ENCODE data around the gene FER. TPM values are rescaled to one million over a fixed set of nuclear protein-coding genes. Genes with fewer than 3 reads are reported as not detected.

Gene FER
- total RNA-seq, 2 experiments from 2014 or later: 14.2 to 15.9 TPM

DNA sequence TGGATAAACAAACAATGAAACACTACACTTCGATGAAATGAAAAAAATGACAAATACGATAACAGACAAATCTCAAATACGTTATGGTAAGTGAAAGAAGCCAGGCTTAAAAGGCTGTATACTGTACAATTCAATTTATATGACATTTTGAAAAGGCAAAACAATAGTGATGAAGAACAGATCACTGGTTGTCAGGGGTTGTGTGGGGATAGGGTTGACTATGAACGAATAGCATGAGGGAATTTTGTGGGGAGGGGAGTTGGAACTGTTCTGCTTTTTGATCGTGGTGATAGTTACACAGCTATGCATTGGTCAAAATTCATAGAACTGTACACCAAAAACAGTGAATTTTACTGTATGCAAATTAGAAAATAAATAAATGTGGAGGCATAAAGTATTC, 7.8 kb upstream of the FER start:
- H3K4me1 Mint-ChIP-seq (ENCODE audit: low read depth): no peaks in the 10 kb centered on the region
- Histone ChIP-seq H3K27me3 (ENCODE audit: control insufficient read depth in 1 of 2, insufficient read depth in 2 of 2, low read length in 2 of 2) (peaks cover 0 to under 1% of the 10 kb centered on the region in 2 experiments), H3K27ac (ENCODE audit: low read depth in 1 of 2, low read length in 2 of 2) (no peak overlapping the region), H3K36me3 (ENCODE audit: insufficient read depth, low read length) (no peaks in the 10 kb centered on the region), H3K4me3 (ENCODE audit: low read length) (no peak overlapping the region), H3K4me1 (ENCODE audit: insufficient read depth, low read length) (no peaks in the 10 kb centered on the region), H3K9me3 (ENCODE audit: control insufficient read depth in 1 of 2, insufficient read depth in 1 of 2, low read length in 2 of 2) (no peaks in the 10 kb centered on the region)
- no peak for ATAC-seq (ENCODE audit: poor library complexity)
- H3K4me3 Mint-ChIP-seq: no peak overlapping the region
- no peak overlapping the region for H3K27ac Mint-ChIP-seq
- H3K27me3 Mint-ChIP-seq: peaks cover 27% of the 10 kb centered on the region
- CTCF ChIA-PET: interaction anchor here (1.3 kb wide), 1 partner anchor 21 kb away, joined by 3 read pairs; no protein-coding TSS in a partner anchor
- no peaks in the 10 kb centered on the region for H3K9me3 Mint-ChIP-seq
- intact Hi-C loops (cut with DNase I, micrococcal nuclease): loop anchor here (10.0 kb wide), 2 partner anchors 945 to 1315 kb away; partner anchors contain the start of gene MAN2A1 (in 1 of the 2)
- POLR2A ChIA-PET: no interaction called here
- H3K36me3 Mint-ChIP-seq (ENCODE audit: low read depth): no peaks in the 10 kb centered on the region
- TF ChIP-seq, protein P1, sequence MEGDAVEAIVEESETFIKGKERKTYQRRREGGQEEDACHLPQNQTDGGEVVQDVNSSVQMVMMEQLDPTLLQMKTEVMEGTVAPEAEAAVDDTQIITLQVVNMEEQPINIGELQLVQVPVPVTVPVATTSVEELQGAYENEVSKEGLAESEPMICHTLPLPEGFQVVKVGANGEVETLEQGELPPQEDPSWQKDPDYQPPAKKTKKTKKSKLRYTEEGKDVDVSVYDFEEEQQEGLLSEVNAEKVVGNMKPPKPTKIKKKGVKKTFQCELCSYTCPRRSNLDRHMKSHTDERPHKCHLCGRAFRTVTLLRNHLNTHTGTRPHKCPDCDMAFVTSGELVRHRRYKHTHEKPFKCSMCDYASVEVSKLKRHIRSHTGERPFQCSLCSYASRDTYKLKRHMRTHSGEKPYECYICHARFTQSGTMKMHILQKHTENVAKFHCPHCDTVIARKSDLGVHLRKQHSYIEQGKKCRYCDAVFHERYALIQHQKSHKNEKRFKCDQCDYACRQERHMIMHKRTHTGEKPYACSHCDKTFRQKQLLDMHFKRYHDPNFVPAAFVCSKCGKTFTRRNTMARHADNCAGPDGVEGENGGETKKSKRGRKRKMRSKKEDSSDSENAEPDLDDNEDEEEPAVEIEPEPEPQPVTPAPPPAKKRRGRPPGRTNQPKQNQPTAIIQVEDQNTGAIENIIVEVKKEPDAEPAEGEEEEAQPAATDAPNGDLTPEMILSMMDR (IDR thresholded peaks at IDR 0.05): no peak
- no peak for DNase-seq

- Mint-ChIP-seq H3K9me3 (no peaks in the 10 kb centered on the region), H3K4me3 (no peak overlapping the region), H3K36me3 (ENCODE audit: low read depth) (peaks cover 4% of the 10 kb centered on the region), H3K27ac (no peak overlapping the region), H3K4me1 (ENCODE audit: low read depth) (peaks cover 7% of the 10 kb centered on the region), H3K27me3 (peaks cover 17% of the 10 kb centered on the region)
- peaks cover 0 to 5% of the 10 kb centered on the region in 2 experiments for H3K27me3 ChIP-seq (ENCODE audit: control insufficient read depth in 1 of 2, insufficient read depth in 2 of 2, low read length in 2 of 2)
- H3K9me3 ChIP-seq (ENCODE audit: control insufficient read depth in 1 of 2, insufficient read depth in 1 of 2, low read length in 2 of 2): no peaks in the 10 kb centered on the region
- DNase-seq (no peak), ATAC-seq (ENCODE audit: poor library complexity) (no peak)
- TF ChIP-seq, protein P1 (IDR thresholded peaks at IDR 0.05): no peak
- peaks cover 8% of the 10 kb centered on the region for H3K4me1 ChIP-seq (ENCODE audit: insufficient read depth, low read length)
- H3K27ac ChIP-seq (ENCODE audit: low read depth in 1 of 2, low read length in 2 of 2): no peak overlapping the region
- H3K36me3 ChIP-seq (ENCODE audit: insufficient read depth, low read length): no peaks in the 10 kb centered on the region
- CTCF ChIA-PET: no interaction called here
- intact Hi-C loops (cut with DNase I, micrococcal nuclease): loop anchor here (10.0 kb wide), 2 partner anchors 941 to 1311 kb away; partner anchors contain the start of gene MAN2A1 (in 1 of the 2)
- POLR2A ChIA-PET: interaction anchor here (0.6 kb wide), 1 partner anchor 19 kb away, joined by 3 read pairs; no protein-coding TSS in a partner anchor
- no peak overlapping the region for H3K4me3 ChIP-seq (ENCODE audit: low read length)
These were observed 4.4 kb upstream of the FER start for GRCh38 chr5:108743319-108743718.

- Histone ChIP-seq H3K4me1 (ENCODE audit: insufficient read depth, low read length) (peaks cover 9% of the 10 kb centered on the region), H3K27ac (ENCODE audit: low read depth in 1 of 2, low read length in 2 of 2) (no peak overlapping the region), H3K4me3 (ENCODE audit: low read length) (no peak overlapping the region), H3K27me3 (ENCODE audit: control insufficient read depth in 1 of 2, insufficient read depth in 2 of 2, low read length in 2 of 2) (peaks cover 0 to 5% of the 10 kb centered on the region in 2 experiments), H3K9me3 (ENCODE audit: control insufficient read depth in 1 of 2, insufficient read depth in 1 of 2, low read length in 2 of 2) (no peaks in the 10 kb centered on the region), H3K36me3 (ENCODE audit: insufficient read depth, low read length) (no peaks in the 10 kb centered on the region)
- no peak overlapping the region for H3K27ac Mint-ChIP-seq
- ChIA-PET CTCF (no interaction called here), POLR2A (interaction anchor here (0.6 kb wide), 1 partner anchor 20 kb away, joined by 3 read pairs; no protein-coding TSS in a partner anchor)
- H3K27me3 Mint-ChIP-seq: peaks cover 12% of the 10 kb centered on the region
- H3K36me3 Mint-ChIP-seq (ENCODE audit: low read depth): peaks cover 4% of the 10 kb centered on the region
- DNase-seq (no peak), ATAC-seq (ENCODE audit: poor library complexity) (no peak)
- intact Hi-C loops (cut with DNase I, micrococcal nuclease): loop anchor here (2.0 to 10.0 kb wide), 3 partner anchors 19 to 1311 kb away; partner anchors contain the start of gene MAN2A1 (in 1 of the 2)
- TF ChIP-seq, protein P1 (IDR thresholded peaks at IDR 0.05): no peak
- peaks cover 7% of the 10 kb centered on the region for H3K4me1 Mint-ChIP-seq (ENCODE audit: low read depth)
- no peak overlapping the region for H3K4me3 Mint-ChIP-seq
- H3K9me3 Mint-ChIP-seq: no peaks in the 10 kb centered on the region
These were observed 3.9 kb upstream of the FER start for GRCh38 chr5:108743846-108744245.
